NCI-H510A treated with DMSO at 0.1 percent for 48 hours (cell line): ENCODE data around the gene PRKN.
A peak's percentile ranks its signal among the peaks of the same experiment; 100 is the strongest.

Source experiments
- DNase-seq: peaks from one replicate; lab custom pipeline; 2025; lab: John Stamatoyannopoulos, UW

PRKN gene

DNA sequence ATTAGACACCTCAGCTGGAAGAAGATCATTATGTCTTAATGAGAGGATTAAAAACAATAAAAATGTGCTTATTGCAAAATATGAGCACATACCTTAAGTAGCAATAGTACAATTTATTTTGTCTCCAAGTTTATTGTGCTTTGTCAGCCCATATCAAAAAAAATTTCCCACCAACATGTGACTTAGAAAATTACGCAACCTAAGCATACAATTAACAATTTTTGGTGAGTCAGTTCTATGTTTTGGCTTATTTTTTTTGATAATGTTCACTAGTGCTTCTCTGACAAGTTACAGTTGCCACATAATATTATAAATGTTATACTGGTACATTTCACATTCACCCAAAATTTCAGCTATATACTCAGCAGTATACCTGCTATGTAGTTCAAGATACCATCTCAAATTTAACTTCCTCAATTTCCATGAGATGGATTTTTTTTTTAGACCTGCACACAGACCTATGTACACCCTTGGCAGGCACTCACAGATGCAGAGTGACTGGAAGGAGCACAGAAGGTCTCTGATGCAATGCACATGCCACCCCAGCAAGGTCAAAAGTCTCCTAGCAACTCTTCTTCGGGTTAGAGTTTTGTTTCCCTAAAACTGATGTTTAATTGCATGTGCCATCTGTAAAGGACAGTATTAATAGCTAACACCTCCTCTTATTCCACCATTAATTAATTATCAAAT lies 112.4 kb downstream of the PRKN start:
- no peak for DNase-seq

DNA sequence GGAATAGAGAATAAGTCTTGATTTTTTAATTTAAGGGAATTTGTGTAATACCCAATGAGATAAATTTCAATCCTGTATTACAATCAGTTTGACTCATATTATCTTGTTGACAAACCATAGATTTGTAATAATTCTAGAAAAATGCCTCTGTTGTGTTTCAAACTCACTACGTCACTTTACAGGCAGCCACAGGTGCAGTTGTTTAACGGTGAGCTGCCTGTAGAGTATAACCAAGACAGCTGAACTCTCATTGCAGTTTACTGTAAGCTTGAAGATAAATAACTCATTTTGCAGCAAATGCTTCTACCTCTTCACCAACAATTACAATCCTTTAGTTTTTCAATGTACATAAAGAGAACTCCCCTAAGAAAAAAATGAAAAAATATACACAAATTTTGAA lies 114.3 kb downstream of the PRKN start:
- DNase-seq, result no peak

DNA sequence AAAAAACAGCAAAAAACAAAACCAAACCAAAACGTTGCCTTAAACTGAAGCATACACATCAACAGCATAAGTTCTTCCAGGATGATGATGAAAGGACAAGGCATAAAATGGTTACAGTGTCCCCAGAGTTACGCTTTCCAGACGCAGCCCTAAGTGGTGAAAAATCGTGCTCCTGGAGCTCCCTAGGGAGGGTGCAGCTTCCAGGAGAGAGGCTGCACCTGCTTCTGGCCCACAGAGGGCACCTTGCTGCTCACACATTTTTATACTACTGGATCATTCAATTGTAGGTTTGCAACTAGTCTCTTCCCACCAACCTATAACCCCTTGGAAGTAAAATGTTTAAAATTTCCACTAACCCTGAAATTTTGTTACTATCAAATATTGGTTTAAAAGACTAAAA lies 115.0 kb downstream of the PRKN start:
- DNase-seq, result no peak

DNA sequence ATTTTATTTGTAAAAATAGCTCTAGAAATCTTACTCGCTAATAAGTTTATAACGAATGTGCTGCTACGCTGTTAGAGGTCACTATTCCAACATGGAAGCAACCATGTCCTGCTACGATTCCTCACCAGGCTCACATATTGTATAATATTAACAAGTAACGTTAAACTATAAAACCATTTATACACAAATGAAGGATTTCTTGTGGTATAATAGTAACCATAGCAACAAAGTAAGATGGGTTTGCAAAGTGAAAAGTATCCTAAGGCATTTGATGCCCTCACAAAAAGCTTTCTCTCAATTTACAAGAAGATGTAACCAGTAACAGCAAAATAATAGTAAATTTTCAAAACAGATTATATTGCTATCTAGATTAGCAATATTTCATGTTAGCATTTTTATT lies 117.2 kb downstream of the PRKN start:
- DNase-seq, result no peak

DNA sequence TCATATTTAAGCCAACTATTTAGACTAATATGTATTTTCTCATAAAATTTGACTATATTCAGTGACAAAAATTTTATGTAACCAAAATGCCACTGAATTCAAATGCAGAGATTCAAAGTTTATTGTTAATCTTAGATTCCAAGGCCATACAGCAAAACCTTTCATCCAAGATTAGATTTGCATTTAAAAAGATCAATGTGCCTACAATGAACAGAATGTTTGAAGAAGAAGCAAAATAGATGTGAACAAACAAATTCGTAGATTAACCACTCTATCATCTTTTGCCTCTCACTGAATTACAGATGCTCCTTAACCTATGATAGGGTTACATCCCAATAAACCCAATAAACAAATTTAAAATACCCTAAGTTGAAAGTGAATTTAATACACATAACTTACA lies 121.7 kb downstream of the PRKN start:
- no peak for DNase-seq

DNA sequence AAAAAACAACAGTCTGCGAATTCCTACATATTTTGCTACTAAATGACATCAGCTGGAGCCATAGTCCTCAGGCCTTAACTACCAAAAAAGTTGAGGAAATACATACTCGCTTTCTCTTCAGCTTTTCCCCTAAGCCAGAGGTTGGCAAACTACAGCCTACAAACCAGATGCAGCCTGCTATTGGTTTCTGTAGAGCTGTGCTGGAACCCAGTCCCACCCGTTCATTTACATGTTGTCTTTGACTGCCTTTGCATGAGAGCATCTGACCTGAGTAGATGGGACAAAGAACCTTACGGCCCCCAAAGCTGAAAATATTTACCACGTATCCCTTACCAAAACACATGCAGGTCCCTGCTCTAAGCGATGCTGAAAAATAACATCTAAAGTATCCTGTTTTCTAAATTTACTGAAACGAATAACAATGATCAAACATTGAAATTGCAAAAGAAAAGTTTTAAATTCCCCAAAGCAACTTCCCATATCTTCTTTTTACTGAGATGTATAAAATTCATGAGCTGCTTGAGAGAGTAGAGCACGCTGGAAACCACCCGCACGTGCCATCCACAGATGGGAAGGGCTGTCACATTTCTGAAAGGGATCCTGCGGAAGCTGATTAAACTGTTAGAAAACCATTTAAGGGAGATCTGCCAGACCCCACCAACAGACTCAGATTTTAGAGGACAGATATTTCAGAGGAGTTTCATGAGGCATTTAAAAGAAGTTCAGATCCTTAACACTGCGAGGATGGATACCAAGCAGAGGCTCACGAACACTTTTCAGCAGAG lies 124.1 kb downstream of the PRKN start:
- DNase-seq, result no peak

DNA sequence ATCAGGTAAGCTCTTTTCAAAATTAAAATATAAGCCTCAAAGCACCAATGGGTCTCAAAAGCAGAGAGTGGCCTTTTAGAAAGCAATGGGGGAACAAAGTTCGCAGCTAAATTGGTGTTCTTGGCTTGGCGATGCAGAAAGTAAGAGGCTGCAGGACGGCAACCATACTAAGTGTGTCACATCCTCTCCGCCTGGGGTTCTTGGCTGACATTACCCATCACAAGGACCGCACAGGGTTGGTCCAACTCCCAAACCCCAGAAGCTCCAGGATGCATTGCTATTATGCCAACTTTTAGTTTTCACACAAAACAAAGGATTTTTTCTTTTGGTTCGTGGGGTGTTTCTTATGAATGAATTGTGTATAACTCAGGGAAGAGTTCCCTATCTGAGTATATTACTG lies 124.8 kb downstream of the PRKN start:
- no peak for DNase-seq

DNA sequence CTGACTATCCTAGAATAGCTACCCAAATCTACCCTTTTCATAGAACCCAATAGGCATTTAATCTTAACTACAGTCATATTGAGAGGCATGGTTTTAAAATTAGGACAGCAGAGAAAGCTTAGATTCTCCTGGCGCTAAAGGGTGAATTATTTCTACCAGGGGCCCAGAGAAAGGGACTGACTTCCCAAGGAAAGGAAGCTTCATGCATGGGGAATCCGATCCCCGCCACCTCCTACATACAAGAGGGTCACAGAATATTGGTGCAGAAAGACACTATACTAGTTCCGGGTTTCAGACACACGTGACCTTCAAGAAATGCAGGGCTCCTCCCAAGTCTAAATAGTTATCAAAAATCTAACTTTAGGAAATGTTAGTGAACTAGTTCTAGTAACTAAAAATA lies 130.9 kb downstream of the PRKN start:
- no peak for DNase-seq

DNA sequence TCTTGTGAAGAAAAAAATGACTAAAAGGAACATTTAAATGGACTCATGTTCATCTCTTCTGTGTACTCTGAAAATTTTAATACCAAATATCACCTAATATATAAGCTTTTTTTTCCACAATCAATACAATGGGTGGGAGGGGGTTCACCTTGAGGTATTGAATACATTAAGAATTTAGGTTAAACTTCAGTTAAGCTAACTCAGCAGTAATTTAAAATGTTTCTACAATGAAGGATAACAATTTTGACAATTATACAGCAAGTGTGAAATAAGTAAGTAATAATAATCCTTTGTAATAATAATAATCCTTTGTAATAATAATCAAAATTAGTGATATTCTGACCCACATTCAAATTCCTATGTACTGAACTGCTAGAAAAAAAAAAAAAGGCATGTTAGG lies 136.0 kb downstream of the PRKN start:
- DNase-seq, result no peak

DNA sequence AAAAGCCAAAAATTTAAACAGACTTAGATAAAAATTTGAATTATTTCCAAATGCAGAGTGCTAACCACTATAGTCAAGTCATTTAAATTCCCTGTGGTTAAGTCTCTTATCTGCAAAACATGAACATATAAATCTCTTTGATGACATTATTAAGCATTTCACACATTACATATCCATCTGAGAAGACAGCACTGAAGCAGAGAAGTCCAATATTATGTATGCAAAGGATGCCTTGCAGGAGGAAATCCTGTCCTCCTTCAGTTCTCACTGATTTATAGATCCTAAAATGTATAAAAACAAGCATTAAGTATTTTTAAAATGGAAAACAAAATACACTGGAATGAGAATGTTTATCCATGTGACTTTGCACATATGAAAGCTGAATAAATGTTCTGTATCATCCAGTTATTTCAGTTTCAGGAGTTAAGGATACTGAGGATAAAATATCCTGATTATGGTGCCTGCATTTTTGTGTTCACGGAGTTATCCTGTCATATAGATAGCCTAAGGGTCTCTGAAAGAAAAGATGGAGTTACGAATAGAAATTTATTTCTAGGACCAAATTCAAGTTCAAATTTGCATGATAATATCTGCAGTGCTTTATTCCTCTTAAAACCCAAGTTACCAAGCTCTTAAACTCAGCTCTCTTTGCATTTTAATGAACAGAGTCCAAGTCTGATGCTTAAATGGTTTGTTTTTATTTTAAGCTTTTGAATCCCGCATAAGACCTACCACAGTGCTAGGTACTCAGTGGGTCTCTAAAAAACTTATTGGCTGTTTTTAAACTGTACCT lies 145.4 kb downstream of the PRKN start:
- no peak for DNase-seq

DNA sequence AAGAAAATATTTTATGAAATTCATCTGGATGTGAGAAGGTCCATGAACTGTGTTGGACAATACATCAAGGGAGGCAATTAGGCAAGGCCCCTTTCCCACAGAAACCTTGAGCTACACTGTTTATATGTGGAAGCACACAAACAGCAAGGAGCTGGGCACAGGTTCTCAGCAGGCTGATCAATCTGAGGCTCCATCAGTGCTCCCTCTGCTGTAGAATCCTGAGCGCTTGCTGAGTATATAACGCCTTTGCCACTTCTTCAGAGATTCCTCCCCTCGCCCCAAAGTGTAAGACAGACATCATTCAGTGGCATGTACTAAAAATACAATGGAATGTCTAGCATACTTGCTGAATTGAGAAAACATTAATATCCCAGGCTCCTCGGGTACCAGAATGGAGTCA lies 146.9 kb downstream of the PRKN start:
- no peak for DNase-seq

DNA sequence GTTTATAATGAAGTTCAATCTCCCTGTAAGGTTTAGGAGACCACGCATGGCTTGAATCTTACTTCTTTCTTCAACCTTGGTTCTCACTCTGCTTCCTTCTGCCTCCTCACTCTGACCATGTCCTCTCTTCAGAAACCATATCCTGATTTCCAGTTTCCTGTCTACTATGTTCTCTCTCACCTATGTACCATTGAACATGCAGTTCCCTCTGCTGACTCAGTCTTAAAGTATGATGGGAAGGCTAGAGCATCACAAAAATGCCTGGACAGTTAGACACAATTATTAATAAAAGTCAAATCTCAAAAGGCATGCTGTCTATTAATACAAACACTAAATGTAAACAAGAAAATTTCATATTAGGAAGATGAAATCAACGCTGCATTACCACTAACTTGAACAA lies 151.6 kb downstream of the PRKN start:
- DNase-seq, result no peak

DNA sequence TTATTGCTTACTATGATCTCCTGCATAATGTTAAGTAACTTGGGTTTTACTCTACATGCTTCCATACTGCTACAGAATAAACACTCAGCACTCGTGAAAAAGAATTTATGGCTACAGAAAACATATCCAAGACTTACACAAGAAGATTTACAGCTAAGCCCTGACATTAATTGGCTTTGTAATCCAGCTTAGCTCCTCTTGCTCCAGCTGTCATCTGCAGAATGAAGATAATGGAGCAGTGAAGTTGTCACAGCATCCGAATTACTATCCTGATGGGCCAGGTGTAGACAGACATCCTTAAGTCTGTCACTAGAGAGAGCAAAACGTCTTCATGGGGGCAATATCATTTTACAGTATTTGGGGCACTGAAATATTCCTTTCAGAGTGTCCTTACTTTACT lies 155.3 kb downstream of the PRKN start:
- no peak for DNase-seq

DNA sequence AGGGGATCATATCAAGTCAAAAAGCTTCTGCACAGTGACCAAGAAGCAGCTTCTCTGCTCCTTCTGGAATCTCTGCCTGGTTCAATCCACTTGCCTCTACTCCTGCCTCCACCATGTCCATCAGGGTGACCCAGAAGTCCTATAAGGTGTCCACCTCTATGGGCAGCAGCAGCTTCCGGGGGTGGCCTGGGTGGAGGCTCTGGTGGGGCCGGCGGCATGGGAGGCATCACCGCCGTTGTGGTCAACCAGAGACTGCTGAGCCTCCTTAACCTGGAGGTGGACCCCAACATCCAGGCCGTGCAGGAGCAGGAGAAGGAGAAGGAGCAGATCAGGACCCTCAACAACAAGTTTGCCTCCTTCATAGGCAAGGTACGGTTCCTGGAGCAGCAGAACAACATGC lies 159.3 kb downstream of the PRKN start:
- DNase-seq, result no peak

DNA sequence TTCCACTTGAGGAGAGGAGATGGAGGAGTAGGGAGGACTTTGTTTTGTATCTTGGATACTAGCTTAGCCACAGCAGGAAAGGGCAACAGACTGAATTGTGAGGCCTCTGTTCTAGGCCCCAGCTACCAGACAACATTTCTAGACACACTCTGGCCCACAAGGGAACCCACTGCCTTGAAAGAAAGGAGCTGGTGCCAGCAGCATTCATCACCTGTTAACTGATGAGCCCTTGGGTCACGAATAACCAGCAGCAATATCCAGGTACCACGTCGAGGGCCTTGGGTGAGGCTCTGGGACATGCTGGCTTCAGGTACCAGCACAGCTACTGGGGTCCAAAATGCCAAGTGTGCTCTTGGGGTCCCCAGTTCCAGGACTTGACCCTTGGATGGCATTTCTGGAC lies 165.5 kb downstream of the PRKN start:
- DNase-seq, result no peak

DNA sequence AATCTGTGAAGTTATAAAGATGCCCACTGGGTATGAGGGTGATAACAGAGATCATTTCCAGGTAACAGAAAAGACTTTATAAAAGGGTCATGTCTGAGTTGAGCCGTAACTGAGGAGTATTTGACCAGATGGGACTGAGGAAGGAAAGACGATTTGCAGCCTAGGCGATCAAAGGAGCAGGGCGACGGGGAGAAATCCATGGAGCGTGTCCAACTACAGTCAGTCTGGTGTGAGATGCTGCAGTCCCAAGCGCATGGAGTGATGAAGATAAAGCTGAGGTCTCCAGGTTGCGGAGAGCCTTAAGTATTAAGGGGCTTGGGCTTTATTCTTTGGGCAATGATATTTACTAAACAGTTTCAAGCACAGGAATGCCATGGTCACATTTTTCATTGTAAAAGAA lies 166.7 kb downstream of the PRKN start:
- no peak for DNase-seq

DNA sequence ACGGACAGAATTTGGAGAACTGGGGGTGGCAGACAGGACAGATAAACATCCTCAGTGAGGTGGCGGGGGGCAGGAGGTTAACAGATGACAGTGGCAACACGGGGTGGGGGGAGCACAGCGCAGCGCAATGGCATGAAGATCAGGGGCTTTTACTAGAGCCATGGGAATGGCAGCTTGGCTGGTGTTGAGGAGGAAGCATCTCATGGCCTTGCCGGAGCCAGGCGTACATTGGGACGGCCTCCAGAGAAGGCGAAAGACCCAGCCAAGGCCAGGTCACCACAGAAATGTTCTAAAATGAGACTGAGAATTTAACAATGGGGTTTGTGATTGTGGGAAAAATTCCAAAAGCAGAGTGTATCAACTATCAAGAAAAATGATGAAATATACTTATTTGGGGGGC lies 173.0 kb downstream of the PRKN start:
- DNase-seq, result no peak

DNA sequence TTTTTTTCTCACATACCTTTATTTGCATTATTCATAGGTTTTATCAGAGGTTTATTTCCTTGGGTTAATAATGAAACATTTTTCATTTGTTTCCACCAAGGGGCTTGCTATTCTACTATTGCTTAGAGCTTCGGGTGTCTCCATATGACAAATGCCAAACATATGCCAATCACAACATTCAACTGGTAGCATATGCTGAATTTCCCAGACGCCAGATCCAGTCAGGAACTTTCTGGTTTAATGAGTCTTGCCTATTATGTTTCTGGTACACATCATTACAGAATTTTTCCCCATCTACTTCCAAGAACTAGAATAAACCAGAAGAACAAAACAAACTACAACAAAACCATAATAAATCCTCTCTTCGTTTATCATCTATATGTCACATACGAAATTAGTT lies 180.7 kb downstream of the PRKN start:
- DNase-seq, result no peak

DNA sequence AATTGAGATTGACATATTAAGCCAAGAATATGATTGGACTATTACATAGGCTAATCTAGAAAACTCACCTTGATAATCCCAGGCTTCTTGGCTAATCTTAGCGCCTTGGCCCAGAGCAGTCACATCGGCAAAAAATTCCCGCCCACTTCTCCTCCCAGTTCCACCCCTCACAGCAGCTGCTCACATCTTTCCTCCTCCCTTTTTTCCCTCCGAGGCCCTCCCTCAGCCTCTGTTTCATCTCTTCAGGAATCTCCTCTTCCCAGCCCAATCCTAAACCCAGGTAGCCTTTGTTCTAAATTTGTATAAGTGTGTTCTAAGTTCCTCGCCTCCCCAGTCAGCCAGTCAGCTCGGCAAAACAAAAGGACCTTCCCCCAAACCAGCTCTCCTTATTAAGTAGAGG lies 184.3 kb downstream of the PRKN start:
- DNase-seq, result no peak

DNA sequence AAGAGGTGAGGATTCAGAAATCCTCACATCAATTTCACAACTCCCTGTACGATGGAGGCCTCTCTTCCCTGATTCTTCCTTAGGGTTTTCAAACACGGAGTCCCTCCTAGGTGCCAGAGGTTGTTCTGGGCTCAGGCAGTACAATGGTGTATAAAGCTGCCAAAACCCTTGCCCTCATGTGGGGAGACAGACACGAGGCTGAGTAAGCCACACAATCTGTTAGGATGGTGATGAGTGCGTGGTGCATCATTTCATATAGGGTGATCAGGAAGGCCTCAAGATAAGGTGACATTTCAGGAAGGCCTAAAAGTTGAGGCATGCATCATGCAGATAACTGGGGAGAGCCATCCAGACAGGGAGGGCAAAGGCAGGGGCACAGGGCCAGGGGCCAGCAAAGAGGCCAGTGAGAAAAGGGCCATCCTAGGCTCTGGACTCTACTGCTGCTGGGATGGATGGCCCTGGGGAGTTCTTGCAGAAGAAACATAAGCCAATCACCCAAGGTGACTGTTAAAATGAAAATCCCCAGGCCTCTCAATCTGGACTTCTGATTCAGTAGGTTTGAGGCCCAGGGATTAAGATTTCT lies 186.5 kb downstream of the PRKN start:
- DNase-seq, result no peak

DNA sequence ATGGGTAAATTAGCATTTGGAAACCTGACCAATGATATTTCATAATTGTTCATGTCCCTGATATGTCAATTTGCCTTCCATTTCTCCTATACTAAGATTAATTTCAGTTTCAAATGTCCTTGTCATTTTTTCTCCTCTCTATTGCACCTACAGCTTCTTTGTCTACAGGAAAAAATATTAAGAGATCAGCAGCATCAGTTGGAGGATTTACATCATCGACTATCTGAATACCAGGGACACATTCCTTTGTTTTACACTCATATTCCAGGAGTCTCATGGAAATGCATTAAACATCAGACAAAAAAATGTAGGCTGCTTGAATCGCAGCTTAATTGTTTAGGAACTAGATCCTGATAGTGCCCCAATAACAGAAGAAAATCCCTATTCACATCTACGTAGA lies 188.2 kb downstream of the PRKN start:
- no peak for DNase-seq

DNA sequence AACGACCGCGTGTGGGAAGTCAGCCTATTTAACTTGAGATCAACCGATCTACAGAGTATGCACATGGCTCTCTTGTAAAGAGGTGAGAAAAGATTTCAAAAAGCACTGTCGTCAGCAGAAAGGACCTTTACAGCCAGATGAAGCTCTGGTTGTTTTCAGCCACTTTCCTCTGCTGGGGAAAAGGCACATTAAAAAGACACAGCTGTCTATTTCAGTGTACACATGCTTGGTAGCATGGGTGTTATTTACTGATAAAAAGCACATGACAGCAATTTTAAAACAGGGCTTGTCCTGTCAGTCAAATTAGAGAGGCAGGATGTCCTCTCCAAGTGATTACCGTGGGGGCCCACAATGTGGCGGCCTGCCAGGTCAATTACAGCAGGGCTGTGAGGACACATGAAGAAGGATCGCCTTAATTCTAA lies 188.9 kb downstream of the PRKN start:
- peak; percentile 23 for DNase-seq

DNA sequence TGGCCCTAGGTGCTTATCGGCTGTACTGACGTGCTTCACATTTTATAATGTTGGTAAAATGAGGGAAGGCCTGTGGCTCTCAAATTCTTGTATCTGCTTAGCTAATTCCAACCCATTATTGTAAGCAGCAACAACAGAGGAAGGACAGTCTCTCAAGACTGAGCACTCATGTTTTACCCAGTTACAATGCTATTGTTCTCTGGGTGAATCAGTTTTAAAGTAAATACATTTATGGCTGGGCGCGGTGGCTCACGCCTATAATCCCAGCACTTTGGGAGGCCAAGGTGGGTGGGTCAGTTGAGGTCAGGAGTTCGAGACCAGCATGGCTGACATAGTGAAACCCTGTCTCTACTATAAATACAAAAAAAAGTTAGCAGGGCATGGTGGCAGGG lies 194.6 kb downstream of the PRKN start:
- DNase-seq, result no peak
